Measurements from ENCODE around the gene FBXO44.

Gene FBXO44

GRCh38 chr1:11668516-11668915 is 13.8 kb downstream of the FBXO44 start:
- no peak for DNase-seq
- H3K36me3 ChIP-seq (ENCODE audit: control insufficient read depth in 4 of 4, insufficient read depth in 4 of 4, low read length in 3 of 4): peaks cover 0 to 38% (median 18%) of the 10 kb centered on the region in 4 experiments
- 94% methylated on average over 11 of the region's 14 CpGs for WGBS (ENCODE audit: insufficient coverage)
- H3K27me3 ChIP-seq (replicated peaks in 2 of 5; ENCODE audit: control insufficient read depth in 4 of 5, insufficient read depth in 5 of 5, low read length in 4 of 5): no peaks in the 10 kb centered on the region
- no peak overlapping the region for H3K4me3 ChIP-seq (ENCODE audit: control insufficient read depth in 1 of 7, extremely low read depth in 1 of 7, insufficient read depth in 4 of 7, low read depth in 2 of 7, low read length in 6 of 7)
- H3K27ac ChIP-seq (ENCODE audit: insufficient read depth in 1 of 2, low read depth in 1 of 2, low read length in 2 of 2, poor library complexity in 1 of 2, severe bottlenecking in 2 of 2): no peak overlapping the region
- ChIA-PET POLR2A (no interaction called here), CTCF (no interaction called here)
- peaks cover 0 to 13% (median 8%) of the 10 kb centered on the region in 4 experiments for H3K4me1 ChIP-seq (ENCODE audit: control extremely low read depth in 1 of 4, control insufficient read depth in 4 of 4, insufficient read depth in 4 of 4, low read length in 3 of 4)
- no peaks in the 10 kb centered on the region for H3K9me3 ChIP-seq (ENCODE audit: control extremely low read depth in 1 of 5, control insufficient read depth in 4 of 5, insufficient read depth in 2 of 5, low read depth in 1 of 5, low read length in 4 of 5)

GRCh38 chr1:11670747-11671146 is 16.1 kb downstream of the FBXO44 start:
- CTCF ChIA-PET: interaction anchor here (0.8 kb wide), 1 partner anchor 20 kb away, joined by 3 read pairs; no protein-coding TSS in a partner anchor
- DNase-seq: no peak
- no peak overlapping the region for H3K4me3 ChIP-seq (ENCODE audit: control insufficient read depth in 1 of 7, extremely low read depth in 1 of 7, insufficient read depth in 4 of 7, low read depth in 2 of 7, low read length in 6 of 7)
- H3K27ac ChIP-seq (ENCODE audit: insufficient read depth in 1 of 2, low read depth in 1 of 2, low read length in 2 of 2, poor library complexity in 1 of 2, severe bottlenecking in 2 of 2): no peak overlapping the region
- 90% methylated on average over 4 of the region's 6 CpGs for WGBS (ENCODE audit: insufficient coverage)
- H3K9me3 ChIP-seq (ENCODE audit: control extremely low read depth in 1 of 5, control insufficient read depth in 4 of 5, insufficient read depth in 2 of 5, low read depth in 1 of 5, low read length in 4 of 5): no peaks in the 10 kb centered on the region
- POLR2A ChIA-PET: no interaction called here
- peaks cover 5 to 57% (median 28%) of the 10 kb centered on the region in 4 experiments for H3K36me3 ChIP-seq (ENCODE audit: control insufficient read depth in 4 of 4, insufficient read depth in 4 of 4, low read length in 3 of 4)
- H3K27me3 ChIP-seq (replicated peaks in 2 of 5; ENCODE audit: control insufficient read depth in 4 of 5, insufficient read depth in 5 of 5, low read length in 4 of 5): no peaks in the 10 kb centered on the region
- no peaks in the 10 kb centered on the region for H3K4me1 ChIP-seq (ENCODE audit: control extremely low read depth in 1 of 4, control insufficient read depth in 4 of 4, insufficient read depth in 4 of 4, low read length in 3 of 4)

- no peaks in the 10 kb centered on the region for H3K9me3 ChIP-seq (ENCODE audit: control extremely low read depth in 1 of 5, control insufficient read depth in 4 of 5, insufficient read depth in 2 of 5, low read depth in 1 of 5, low read length in 4 of 5)
- H3K4me1 ChIP-seq (ENCODE audit: control extremely low read depth in 1 of 4, control insufficient read depth in 4 of 4, insufficient read depth in 4 of 4, low read length in 3 of 4): no peaks in the 10 kb centered on the region
- no peak overlapping the region for H3K27ac ChIP-seq (ENCODE audit: insufficient read depth in 1 of 2, low read depth in 1 of 2, low read length in 2 of 2, poor library complexity in 1 of 2, severe bottlenecking in 2 of 2)
- ChIA-PET CTCF (interaction anchor here (0.8 to 1.1 kb wide), 2 partner anchors 21 to 48 kb away, joined by 3 to 4 read pairs; no protein-coding TSS in a partner anchor), POLR2A (no interaction called here)
- WGBS (ENCODE audit: insufficient coverage): 88% methylated on average over 6 of the region's 6 CpGs
- peaks cover 5 to 61% (median 30%) of the 10 kb centered on the region in 4 experiments for H3K36me3 ChIP-seq (ENCODE audit: control insufficient read depth in 4 of 4, insufficient read depth in 4 of 4, low read length in 3 of 4)
- H3K27me3 ChIP-seq (replicated peaks in 2 of 5; ENCODE audit: control insufficient read depth in 4 of 5, insufficient read depth in 5 of 5, low read length in 4 of 5): no peaks in the 10 kb centered on the region
- no peak overlapping the region for H3K4me3 ChIP-seq (ENCODE audit: control insufficient read depth in 1 of 7, extremely low read depth in 1 of 7, insufficient read depth in 4 of 7, low read depth in 2 of 7, low read length in 6 of 7)
- DNase-seq: no peak
Observed at GRCh38 chr1:11671205-11671543, 16.5 kb downstream of the FBXO44 start.

GRCh38 chr1:11671544-11672286 is 17.0 kb downstream of the FBXO44 start:
- DNase-seq: no peak
- no peak overlapping the region for H3K4me3 ChIP-seq (ENCODE audit: control insufficient read depth in 1 of 7, extremely low read depth in 1 of 7, insufficient read depth in 4 of 7, low read depth in 2 of 7, low read length in 6 of 7)
- 96% methylated on average over 10 of the region's 14 CpGs for WGBS (ENCODE audit: insufficient coverage)
- H3K9me3 ChIP-seq (ENCODE audit: control extremely low read depth in 1 of 5, control insufficient read depth in 4 of 5, insufficient read depth in 2 of 5, low read depth in 1 of 5, low read length in 4 of 5): no peaks in the 10 kb centered on the region
- peaks cover 5 to 67% (median 35%) of the 10 kb centered on the region in 4 experiments for H3K36me3 ChIP-seq (ENCODE audit: control insufficient read depth in 4 of 4, insufficient read depth in 4 of 4, low read length in 3 of 4)
- no peaks in the 10 kb centered on the region for H3K4me1 ChIP-seq (ENCODE audit: control extremely low read depth in 1 of 4, control insufficient read depth in 4 of 4, insufficient read depth in 4 of 4, low read length in 3 of 4)
- ChIA-PET CTCF (interaction anchor here (0.8 to 1.1 kb wide), 2 partner anchors 21 to 48 kb away, joined by 3 to 4 read pairs; no protein-coding TSS in a partner anchor), POLR2A (no interaction called here)
- H3K27me3 ChIP-seq (replicated peaks in 2 of 5; ENCODE audit: control insufficient read depth in 4 of 5, insufficient read depth in 5 of 5, low read length in 4 of 5): no peaks in the 10 kb centered on the region
- H3K27ac ChIP-seq (ENCODE audit: insufficient read depth in 1 of 2, low read depth in 1 of 2, low read length in 2 of 2, poor library complexity in 1 of 2, severe bottlenecking in 2 of 2): no peak overlapping the region

GRCh38 chr1:11673089-11673769 is 18.6 kb downstream of the FBXO44 start:
- DNase-seq: no peak
- H3K27ac ChIP-seq (ENCODE audit: insufficient read depth in 1 of 2, low read depth in 1 of 2, low read length in 2 of 2, poor library complexity in 1 of 2, severe bottlenecking in 2 of 2): no peak overlapping the region
- ChIA-PET POLR2A (no interaction called here), CTCF (interaction anchor here (0.9 to 1.2 kb wide), 2 partner anchors 18 to 38 kb away, joined by 3 read pairs; partner anchors contain the start of genes FBXO2 and FBXO44)
- H3K36me3 ChIP-seq (ENCODE audit: control insufficient read depth in 4 of 4, insufficient read depth in 4 of 4, low read length in 3 of 4): peaks cover 5 to 69% (median 39%) of the 10 kb centered on the region in 4 experiments
- no peaks in the 10 kb centered on the region for H3K27me3 ChIP-seq (replicated peaks in 2 of 5; ENCODE audit: control insufficient read depth in 4 of 5, insufficient read depth in 5 of 5, low read length in 4 of 5)
- WGBS (ENCODE audit: insufficient coverage): 98% methylated on average over 7 of the region's 14 CpGs
- H3K4me3 ChIP-seq (ENCODE audit: control insufficient read depth in 1 of 7, extremely low read depth in 1 of 7, insufficient read depth in 4 of 7, low read depth in 2 of 7, low read length in 6 of 7): no peak overlapping the region
- no peaks in the 10 kb centered on the region for H3K9me3 ChIP-seq (ENCODE audit: control extremely low read depth in 1 of 5, control insufficient read depth in 4 of 5, insufficient read depth in 2 of 5, low read depth in 1 of 5, low read length in 4 of 5)
- no peaks in the 10 kb centered on the region for H3K4me1 ChIP-seq (ENCODE audit: control extremely low read depth in 1 of 4, control insufficient read depth in 4 of 4, insufficient read depth in 4 of 4, low read length in 3 of 4)

- Histone ChIP-seq H3K4me1 (ENCODE audit: control extremely low read depth in 1 of 4, control insufficient read depth in 4 of 4, insufficient read depth in 4 of 4, low read length in 3 of 4) (peaks cover 0 to 2% (median under 1%) of the 10 kb centered on the region in 4 experiments), H3K4me3 (ENCODE audit: control insufficient read depth in 1 of 7, extremely low read depth in 1 of 7, insufficient read depth in 4 of 7, low read depth in 2 of 7, low read length in 6 of 7) (no peak overlapping the region), H3K27ac (ENCODE audit: insufficient read depth in 1 of 2, low read depth in 1 of 2, low read length in 2 of 2, poor library complexity in 1 of 2, severe bottlenecking in 2 of 2) (no peak overlapping the region), H3K9me3 (ENCODE audit: control extremely low read depth in 1 of 5, control insufficient read depth in 4 of 5, insufficient read depth in 2 of 5, low read depth in 1 of 5, low read length in 4 of 5) (no peaks in the 10 kb centered on the region), H3K36me3 (ENCODE audit: control insufficient read depth in 4 of 4, insufficient read depth in 4 of 4, low read length in 3 of 4) (peaks cover 5 to 62% (median 35%) of the 10 kb centered on the region in 4 experiments), H3K27me3 (replicated peaks in 2 of 5; ENCODE audit: control insufficient read depth in 4 of 5, insufficient read depth in 5 of 5, low read length in 4 of 5) (no peaks in the 10 kb centered on the region)
- ChIA-PET CTCF (interaction anchor here (2.4 to 4.0 kb wide), 2 partner anchors 10 to 75 kb away, joined by 5 to 15 read pairs; partner anchors contain the start of gene FBXO6), POLR2A (no interaction called here)
- WGBS (ENCODE audit: insufficient coverage): 97% methylated on average over 11 of the region's 14 CpGs
- DNase-seq: no peak
Observed at GRCh38 chr1:11674488-11674887, 19.8 kb downstream of the FBXO44 start.

- Histone ChIP-seq H3K27me3 (replicated peaks in 2 of 5; ENCODE audit: control insufficient read depth in 4 of 5, insufficient read depth in 5 of 5, low read length in 4 of 5) (no peaks in the 10 kb centered on the region), H3K27ac (ENCODE audit: insufficient read depth in 1 of 2, low read depth in 1 of 2, low read length in 2 of 2, poor library complexity in 1 of 2, severe bottlenecking in 2 of 2) (no peak overlapping the region), H3K4me1 (ENCODE audit: control extremely low read depth in 1 of 4, control insufficient read depth in 4 of 4, insufficient read depth in 4 of 4, low read length in 3 of 4) (peaks cover 0 to 6% (median 4%) of the 10 kb centered on the region in 4 experiments), H3K36me3 (ENCODE audit: control insufficient read depth in 4 of 4, insufficient read depth in 4 of 4, low read length in 3 of 4) (peaks cover 5 to 59% (median 33%) of the 10 kb centered on the region in 4 experiments), H3K9me3 (ENCODE audit: control extremely low read depth in 1 of 5, control insufficient read depth in 4 of 5, insufficient read depth in 2 of 5, low read depth in 1 of 5, low read length in 4 of 5) (no peaks in the 10 kb centered on the region), H3K4me3 (ENCODE audit: control insufficient read depth in 1 of 7, extremely low read depth in 1 of 7, insufficient read depth in 4 of 7, low read depth in 2 of 7, low read length in 6 of 7) (no peak overlapping the region)
- 94% methylated on average over 8 of the region's 10 CpGs for WGBS (ENCODE audit: insufficient coverage)
- no peak for DNase-seq
- ChIA-PET CTCF (interaction anchor here (1.2 to 4.0 kb wide), 3 partner anchors 11 to 74 kb away, joined by 3 to 15 read pairs (median 5); partner anchors contain the start of gene FBXO6), POLR2A (no interaction called here)
Observed at GRCh38 chr1:11675325-11675724, 20.6 kb downstream of the FBXO44 start.
